ENCODE results near the gene GABRD. TPM values are rescaled to one million over a fixed set of nuclear protein-coding genes. Genes with fewer than 3 reads are reported as not detected.

Gene GABRD
- total RNA-seq, 2 donors from 2014 or later = not detected

GRCh38 chr1:2061065-2061778, 42.1 kb downstream of the GABRD start:
- no peak for TF ChIP-seq CTCF (IDR thresholded peaks at IDR 0.05)
- no peaks in the 10 kb centered on the region for H3K27me3 ChIP-seq
- H3K36me3 ChIP-seq (replicated peaks in 1 of 2; ENCODE audit: insufficient read depth in 1 of 2, low read depth in 2 of 2) = no peaks in the 10 kb centered on the region
- 85 to 89% methylated on average over 8 to 28 of the region's 28 CpGs for WGBS, 2 donors
- no peak for DNase-seq
- no peak overlapping the region for H3K4me3 ChIP-seq
- intact Hi-C loops (cut with DNase I) = no loop called here
- no peaks in the 10 kb centered on the region for H3K4me1 ChIP-seq
- H3K27ac ChIP-seq = no peak overlapping the region
- peaks cover 0 to 5% (median 0%) of the 10 kb centered on the region in 3 donors for H3K9me3 ChIP-seq
- ATAC-seq = no peak

- WGBS, 2 donors = 96% methylated on average over 4 of the region's 4 CpGs
- H3K9me3 ChIP-seq = peaks cover 0 to 5% (median 0%) of the 10 kb centered on the region in 3 donors
- H3K4me3 ChIP-seq = no peak overlapping the region
- intact Hi-C loops (cut with DNase I) = no loop called here
- no peak overlapping the region for H3K27ac ChIP-seq
- no peak for ATAC-seq
- no peaks in the 10 kb centered on the region for H3K27me3 ChIP-seq
- TF ChIP-seq CTCF (IDR thresholded peaks at IDR 0.05) (no peak), POLR2A (IDR thresholded peaks at IDR 0.05) (no peak)
- H3K4me1 ChIP-seq = no peaks in the 10 kb centered on the region
- peaks cover 0 to 3% of the 10 kb centered on the region in 2 donors for H3K36me3 ChIP-seq (replicated peaks in 1 of 2; ENCODE audit: insufficient read depth in 1 of 2, low read depth in 2 of 2)
- DNase-seq = no peak
Observed at GRCh38 chr1:2065699-2066098, 46.6 kb downstream of the GABRD start.

- Histone ChIP-seq H3K36me3 (replicated peaks in 1 of 2; ENCODE audit: insufficient read depth in 1 of 2, low read depth in 2 of 2) (peaks cover 0 to 3% of the 10 kb centered on the region in 2 donors), H3K4me1 (no peaks in the 10 kb centered on the region), H3K27me3 (no peaks in the 10 kb centered on the region), H3K27ac (no peak overlapping the region), H3K4me3 (no peak overlapping the region), H3K9me3 (peaks cover 0 to 5% (median 0%) of the 10 kb centered on the region in 3 donors)
- no peak for TF ChIP-seq CTCF (IDR thresholded peaks at IDR 0.05)
- intact Hi-C loops (cut with DNase I) = no loop called here
- DNase-seq (no peak), ATAC-seq (no peak)
- 94% methylated on average over 18 to 21 of the region's 21 CpGs for WGBS, 2 donors
Observed at GRCh38 chr1:2067393-2067792, 48.2 kb downstream of the GABRD start.

- ATAC-seq (no peak), DNase-seq (no peak)
- Histone ChIP-seq H3K27ac (no peak overlapping the region), H3K36me3 (replicated peaks in 1 of 2; ENCODE audit: insufficient read depth in 1 of 2, low read depth in 2 of 2) (peaks cover 0 to 3% of the 10 kb centered on the region in 2 donors), H3K4me3 (no peak overlapping the region), H3K4me1 (no peaks in the 10 kb centered on the region), H3K27me3 (no peaks in the 10 kb centered on the region), H3K9me3 (peaks cover 0 to 5% (median 0%) of the 10 kb centered on the region in 3 donors)
- 92 to 95% methylated on average over 8 to 17 of the region's 17 CpGs for WGBS, 2 donors
- TF ChIP-seq CTCF (IDR thresholded peaks at IDR 0.05) = no peak
- TF ChIP-seq POLR2A (IDR thresholded peaks at IDR 0.05) = no peak
- intact Hi-C loops (cut with DNase I) = no loop called here
Observed at GRCh38 chr1:2067981-2068380, 48.8 kb downstream of the GABRD start.

- TF ChIP-seq POLR2A (IDR thresholded peaks at IDR 0.05) = no peak
- TF ChIP-seq CTCF (IDR thresholded peaks at IDR 0.05) = no peak
- H3K9me3 ChIP-seq = peaks cover 0 to 5% (median 0%) of the 10 kb centered on the region in 3 donors
- H3K4me1 ChIP-seq = no peaks in the 10 kb centered on the region
- no peak overlapping the region for H3K4me3 ChIP-seq
- DNase-seq (no peak), ATAC-seq (no peak)
- no peaks in the 10 kb centered on the region for H3K27me3 ChIP-seq
- peaks cover 0 to 3% of the 10 kb centered on the region in 2 donors for H3K36me3 ChIP-seq (replicated peaks in 1 of 2; ENCODE audit: insufficient read depth in 1 of 2, low read depth in 2 of 2)
- intact Hi-C loops (cut with DNase I) = no loop called here
- 95% methylated on average over 19 of the region's 19 CpGs; no CpG with 5 or more reads in 1 of the 2 donors for WGBS, 2 donors
- H3K27ac ChIP-seq = no peak overlapping the region
Observed at GRCh38 chr1:2068951-2069350, 49.8 kb downstream of the GABRD start.

Data from body of pancreas (tissue), 4 donors.